AG09309 (cell line): ENCODE data around the gene CUTA.
"Not testable (repeated sequence)": the region's sequence is repeated elsewhere in the genome, so short reads cannot be mapped to it uniquely, and the experiment has no call there.

Source experiments
- DNase-seq: peaks from one replicate; pipeline ENCODE4 v3.0.0-alpha.2; 2010; ENCODE audit warnings: low read depth
- H3K4me3 ChIP-seq: 2 replicates; pipeline ENCODE4 v1.5.1; 2011; ENCODE audit warnings: mild to moderate bottlenecking, low read depth, low read length, moderate library complexity; ENCODE audit not compliant: control insufficient read depth
- TF ChIP-seq, protein P1 (sequence below): IDR thresholded peaks from 2 replicates; pipeline ENCODE4 v1.5.1; 2011; ENCODE audit warnings: mild to moderate bottlenecking, low read depth, low read length, inconsistent platforms; ENCODE audit not compliant: insufficient read depth, control insufficient read depth; ENCODE audit errors: missing control alignments

The CUTA gene

DNA sequence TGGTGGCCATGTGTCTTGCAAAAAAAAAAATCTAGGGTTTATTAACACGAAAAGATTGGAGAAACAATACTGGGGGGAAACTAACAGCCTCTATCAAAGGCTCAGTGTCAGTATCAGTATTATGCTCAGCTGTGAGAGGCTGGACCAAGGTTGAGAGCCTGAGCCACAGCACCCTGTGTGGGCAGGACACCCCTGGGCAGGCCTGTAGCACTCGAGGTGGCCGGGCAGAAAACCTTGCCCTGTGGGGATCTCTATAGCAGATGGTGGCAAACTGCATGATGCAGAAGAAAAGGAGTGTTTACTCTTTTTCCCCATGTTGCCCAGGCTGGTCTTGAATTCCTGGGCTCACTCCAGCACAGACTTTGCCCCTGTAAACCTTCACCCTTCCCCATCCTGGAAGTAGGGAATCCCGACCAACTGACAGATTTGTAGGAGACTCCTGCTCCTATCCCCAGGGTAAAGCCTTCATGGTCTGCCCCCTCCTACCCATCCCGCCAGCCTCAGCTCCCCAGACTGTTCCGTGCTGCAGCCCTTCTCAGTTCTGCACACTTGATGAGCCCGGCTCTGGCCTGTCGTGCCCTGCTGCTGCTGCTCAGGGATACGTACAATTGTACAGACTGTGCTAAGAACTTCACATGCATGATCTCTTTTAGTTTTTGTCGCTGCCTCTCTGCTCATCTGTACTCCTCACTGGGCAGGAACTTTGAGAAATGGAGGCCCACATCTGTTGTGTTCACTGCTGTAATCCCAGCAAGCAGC, 34.3 kb downstream of the CUTA start:
- DNase-seq = no peak
- TF ChIP-seq, protein P1, sequence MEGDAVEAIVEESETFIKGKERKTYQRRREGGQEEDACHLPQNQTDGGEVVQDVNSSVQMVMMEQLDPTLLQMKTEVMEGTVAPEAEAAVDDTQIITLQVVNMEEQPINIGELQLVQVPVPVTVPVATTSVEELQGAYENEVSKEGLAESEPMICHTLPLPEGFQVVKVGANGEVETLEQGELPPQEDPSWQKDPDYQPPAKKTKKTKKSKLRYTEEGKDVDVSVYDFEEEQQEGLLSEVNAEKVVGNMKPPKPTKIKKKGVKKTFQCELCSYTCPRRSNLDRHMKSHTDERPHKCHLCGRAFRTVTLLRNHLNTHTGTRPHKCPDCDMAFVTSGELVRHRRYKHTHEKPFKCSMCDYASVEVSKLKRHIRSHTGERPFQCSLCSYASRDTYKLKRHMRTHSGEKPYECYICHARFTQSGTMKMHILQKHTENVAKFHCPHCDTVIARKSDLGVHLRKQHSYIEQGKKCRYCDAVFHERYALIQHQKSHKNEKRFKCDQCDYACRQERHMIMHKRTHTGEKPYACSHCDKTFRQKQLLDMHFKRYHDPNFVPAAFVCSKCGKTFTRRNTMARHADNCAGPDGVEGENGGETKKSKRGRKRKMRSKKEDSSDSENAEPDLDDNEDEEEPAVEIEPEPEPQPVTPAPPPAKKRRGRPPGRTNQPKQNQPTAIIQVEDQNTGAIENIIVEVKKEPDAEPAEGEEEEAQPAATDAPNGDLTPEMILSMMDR = no peak
- H3K4me3 ChIP-seq = no peak overlapping the region

DNA sequence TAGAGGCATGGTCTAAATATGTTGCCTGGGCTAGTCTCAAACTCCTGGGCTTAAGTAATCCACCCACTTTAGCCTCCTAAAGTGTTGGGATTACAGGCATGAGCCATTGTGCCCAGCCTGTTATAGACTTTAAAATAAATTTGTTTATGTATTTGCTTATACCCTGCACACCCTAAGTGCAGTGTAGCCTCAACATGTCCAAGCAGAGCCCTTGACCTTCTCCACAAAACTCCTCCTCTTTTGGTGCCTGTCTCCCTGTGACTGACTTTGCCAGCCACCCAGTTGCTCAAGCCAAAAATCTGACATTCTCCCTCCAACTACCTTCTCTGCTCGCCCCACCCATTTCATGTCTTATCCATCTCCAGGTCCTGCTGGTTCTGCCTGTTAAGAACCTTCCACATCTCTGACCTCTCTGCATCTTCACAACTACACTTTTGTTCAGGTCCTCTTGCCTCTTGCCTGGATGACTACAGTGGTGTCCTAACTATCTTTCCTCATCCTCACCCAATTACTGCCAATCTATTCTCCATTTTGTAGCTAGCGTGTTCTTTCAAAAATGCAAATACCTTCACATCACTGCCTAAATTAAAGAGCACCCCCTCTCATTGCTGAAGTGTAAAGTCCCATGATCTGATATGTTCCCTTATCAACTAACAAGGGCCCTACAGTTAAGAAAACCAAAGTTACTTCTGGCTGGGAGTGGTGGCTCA, 37.5 kb downstream of the CUTA start:
- DNase-seq = no peak
- H3K4me3 ChIP-seq = no peak overlapping the region
- TF ChIP-seq, protein P1 = no peak

DNA sequence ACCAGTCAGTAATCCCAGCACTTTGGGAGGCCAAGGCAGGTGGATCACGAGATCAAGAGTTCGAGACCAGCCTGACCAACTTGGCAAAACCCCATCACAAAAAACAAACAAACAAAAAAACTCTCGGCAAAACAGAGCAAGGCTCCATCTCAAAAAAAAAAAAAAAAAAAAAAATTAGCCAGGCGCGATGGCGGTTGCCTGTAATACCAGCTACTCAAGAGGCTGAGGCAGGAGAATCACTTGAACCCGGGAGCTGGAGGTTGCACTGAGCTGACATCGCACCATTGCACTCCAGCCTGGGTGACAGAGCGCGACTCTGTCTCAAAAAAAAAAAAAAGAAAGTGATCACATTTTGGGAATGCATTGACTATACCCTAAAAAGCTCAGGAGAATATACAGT, 38.7 kb downstream of the CUTA start:
- DNase-seq, H3K4me3 ChIP-seq: not testable (repeated sequence)

DNA sequence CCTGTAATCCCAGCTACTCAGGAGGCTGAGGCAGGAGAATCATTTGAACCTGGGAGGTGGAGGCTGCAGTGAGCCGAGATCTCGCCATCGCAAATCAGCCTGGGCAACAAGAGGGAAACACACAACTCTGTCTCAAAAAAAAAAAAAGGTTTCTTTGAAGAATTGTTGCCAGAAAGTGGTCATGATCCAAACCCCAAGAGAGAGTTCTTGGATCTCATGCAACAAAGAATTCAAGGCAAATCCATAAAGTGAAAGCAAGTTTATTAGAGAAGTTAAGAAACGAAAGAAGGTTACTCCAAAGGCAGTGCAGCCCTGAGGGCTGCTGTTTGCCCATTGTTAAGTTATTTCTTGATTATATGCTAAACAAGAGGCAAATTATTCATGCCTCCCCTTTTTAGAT, 40.7 kb downstream of the CUTA start:
- no peak for DNase-seq
- TF ChIP-seq, protein P1 = no peak
- H3K4me3 ChIP-seq = no peak overlapping the region

DNA sequence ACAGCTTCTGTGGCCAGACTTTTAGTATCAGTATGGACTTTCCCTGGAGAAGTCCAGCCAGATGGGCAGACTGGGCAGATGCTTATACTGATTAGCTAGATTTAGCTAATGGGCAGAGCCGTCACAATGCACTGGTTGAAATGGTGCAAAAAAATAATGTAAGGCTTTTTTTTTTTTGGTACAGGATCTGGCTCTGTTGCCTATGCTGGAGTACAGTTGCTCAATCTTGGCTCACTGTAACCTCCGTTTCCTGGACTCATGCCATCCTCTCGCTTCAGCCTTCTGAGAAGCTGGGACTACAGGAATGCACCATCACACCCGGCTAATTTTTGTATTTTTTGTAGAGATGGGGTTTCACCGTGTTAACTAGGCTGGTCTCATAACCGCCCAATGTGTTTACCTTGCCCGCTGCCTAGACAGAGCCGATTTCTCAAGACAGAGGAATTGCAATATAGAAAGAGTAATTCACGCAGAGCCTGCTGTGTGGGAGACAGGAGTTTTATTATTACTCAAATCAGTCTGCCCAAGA, 42.7 kb downstream of the CUTA start:
- TF ChIP-seq, protein P1 = no peak
- no peak overlapping the region for H3K4me3 ChIP-seq
- DNase-seq = peak; percentile 67

DNA sequence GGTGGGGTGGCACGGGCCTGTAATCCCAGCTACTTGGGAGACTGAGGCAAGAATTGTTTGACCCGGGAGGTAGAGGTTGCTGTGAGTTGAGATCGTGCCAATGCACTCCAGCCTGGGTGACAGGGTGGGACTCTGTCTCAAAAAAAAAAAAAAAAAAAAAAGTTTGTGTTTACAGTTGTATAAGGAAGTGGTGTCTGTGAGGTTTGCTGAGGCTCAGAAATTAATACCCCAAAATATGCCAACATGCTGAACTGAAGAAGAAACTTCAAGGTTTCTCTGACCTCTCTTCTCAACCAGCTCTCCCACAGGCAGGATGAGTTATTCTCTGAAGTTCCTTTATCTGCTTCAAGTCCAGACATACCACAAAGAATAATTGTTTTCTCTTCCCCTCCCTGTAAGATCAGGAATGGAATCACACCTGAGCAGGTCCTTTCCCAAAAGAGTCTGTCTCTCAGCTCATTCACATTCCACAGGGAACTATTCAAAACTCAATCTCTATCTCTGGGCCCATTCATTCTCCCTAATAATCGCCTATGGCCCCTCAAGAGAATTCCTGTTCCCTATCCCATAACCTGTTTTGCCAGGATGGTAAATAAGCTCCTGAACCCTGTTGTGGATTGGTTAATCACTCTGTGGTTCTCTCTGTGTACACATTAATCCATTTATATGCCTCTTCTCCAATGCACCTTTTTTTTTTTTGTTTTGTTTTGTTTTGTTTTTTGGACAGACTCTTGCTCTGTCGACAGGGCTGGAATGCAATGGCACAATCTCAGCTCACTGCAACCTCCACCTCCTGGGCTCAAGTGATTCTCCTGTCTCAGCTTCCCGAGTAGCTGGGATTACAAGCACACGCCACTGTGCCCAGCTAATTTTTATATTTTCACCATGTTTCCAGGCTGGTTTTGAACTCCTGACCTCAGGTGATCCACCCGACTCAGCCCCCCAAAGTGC, 43.7 kb downstream of the CUTA start:
- TF ChIP-seq, protein P1 = no peak
- H3K4me3 ChIP-seq = no peak overlapping the region
- DNase-seq = no peak
